Neural cell (in vitro differentiated cells): ENCODE measurements around the gene SLC10A1. TPM values are rescaled to one million over a fixed set of nuclear protein-coding genes. Genes with fewer than 3 reads are reported as not detected.

Source experiments
- H2AFZ ChIP-seq: fragments of 200-600, 300-800 bp; sonication (generic), shearing (Covaris generic); 2 replicates; pipeline ENCODE4 v1.6.0; 2014; ENCODE audit warnings: low read depth, mild to moderate bottlenecking, antibody characterized with exemption, low read length, moderate library complexity
- H3F3A ChIP-seq: fragments of 200-600 bp; shearing (Covaris generic); 2 replicates; pipeline ENCODE4 v1.6.1; 2016; ENCODE audit warnings: mild to moderate bottlenecking, moderate library complexity, mixed read lengths, antibody characterized with exemption, low read length; ENCODE audit not compliant: insufficient read depth, poor library complexity, severe bottlenecking
- H3K27ac ChIP-seq: fragments of 200-600, 300-800 bp; sonication (generic), shearing (Covaris generic); 2 replicates; pipeline ENCODE4 v1.5.1; 2014; ENCODE audit warnings: mild to moderate bottlenecking, low read length, moderate library complexity
- H3K27me3 ChIP-seq: fragments of 300-800, 200-600 bp; sonication (generic), shearing (Covaris generic); 2 replicates; pipeline ENCODE4 v1.6.0; 2014; ENCODE audit warnings: mild to moderate bottlenecking, low read depth, low read length, moderate library complexity; ENCODE audit not compliant: insufficient read depth
- H3K36me3 ChIP-seq: fragments of 300-800, 200-600 bp; sonication (generic), shearing (Covaris generic); 2 replicates; pipeline ENCODE4 v1.5.1; 2014; ENCODE audit warnings: mild to moderate bottlenecking, antibody characterized with exemption, low read length, moderate library complexity; ENCODE audit not compliant: insufficient read depth
- H3K4me2 ChIP-seq: fragments of 300-800, 200-600 bp; sonication (generic), shearing (Covaris generic); 2 replicates; pipeline ENCODE4 v1.6.0; 2014; ENCODE audit warnings: mild to moderate bottlenecking, low read length
- H3K4me3 ChIP-seq: fragments of 300-800, 200-600 bp; sonication (generic), shearing (Covaris generic); 2 replicates; pipeline ENCODE4 v1.5.1; 2014; ENCODE audit warnings: mild to moderate bottlenecking, low read length, moderate library complexity
- H3K79me2 ChIP-seq: fragments of 200-600 bp; shearing (Covaris generic); replicated peaks from 2 replicates; pipeline ENCODE4 v1.6.0; 2014; ENCODE audit warnings: mild to moderate bottlenecking, low read length, moderate library complexity; ENCODE audit not compliant: insufficient read depth
- H3K9ac ChIP-seq: fragments of 300-800, 200-600 bp; sonication (generic), shearing (Covaris generic); 2 replicates; pipeline ENCODE4 v1.6.1; 2016; ENCODE audit warnings: mild to moderate bottlenecking, low read length, mixed read lengths
- H3K9me2 ChIP-seq: fragments of 200-600 bp; shearing (Covaris generic); 2 replicates; pipeline ENCODE4 v1.6.1; 2016; ENCODE audit warnings: mild to moderate bottlenecking, low read length, mixed read lengths; ENCODE audit not compliant: insufficient read depth
- H3K9me3 ChIP-seq: fragments of 200-600, 300-800 bp; sonication (generic), shearing (Covaris generic); 2 replicates; pipeline ENCODE4 v1.6.1; 2016; ENCODE audit warnings: mild to moderate bottlenecking, mixed run types, low read length, moderate library complexity, mixed read lengths
- H4K20me1 ChIP-seq: fragments of 200-600 bp; shearing (Covaris generic); 2 replicates; pipeline ENCODE4 v1.6.1; 2016; ENCODE audit warnings: mild to moderate bottlenecking, mixed run types; ENCODE audit not compliant: insufficient read depth
- EP300 ChIP-seq: fragments of 450-650 bp; conservative IDR thresholded peaks from 2 replicates; pipeline ENCODE4 v1.6.1; 2014; ENCODE audit warnings: antibody characterized with exemption, mild to moderate bottlenecking, moderate library complexity; ENCODE audit not compliant: poor library complexity, severe bottlenecking
- EZH2 ChIP-seq: fragments of 200-600, 300-800 bp; shearing (Covaris generic), sonication (generic); IDR thresholded peaks from 2 replicates; pipeline ENCODE4 v1.6.1; 2014; ENCODE audit warnings: antibody characterized with exemption, low read length, borderline replicate concordance, mild to moderate bottlenecking; ENCODE audit not compliant: insufficient read depth, poor library complexity, severe bottlenecking
- MXI1 ChIP-seq: fragments of 450-650 bp; conservative IDR thresholded peaks from 2 replicates; pipeline ENCODE4 v1.6.1; 2014; ENCODE audit warnings: antibody characterized with exemption, mild to moderate bottlenecking; ENCODE audit not compliant: poor library complexity, severe bottlenecking
- POLR2AphosphoS5 ChIP-seq: IDR thresholded peaks from 2 replicates; pipeline ENCODE4 v1.6.1; 2012
- RAD21 ChIP-seq: fragments of 450-650 bp; conservative IDR thresholded peaks from 2 replicates; pipeline ENCODE4 v1.6.1; 2014; ENCODE audit warnings: antibody characterized with exemption, mild to moderate bottlenecking, moderate library complexity
- SMC3 ChIP-seq: fragments of 450-650 bp; conservative IDR thresholded peaks from 2 replicates; pipeline ENCODE4 v1.6.1; 2014; ENCODE audit warnings: antibody characterized with exemption, mild to moderate bottlenecking, moderate library complexity; ENCODE audit not compliant: poor library complexity
- TAF1 ChIP-seq: IDR thresholded peaks from 2 replicates; pipeline ENCODE4 v1.6.1; 2012; ENCODE audit warnings: low read depth
- polyA plus RNA-seq: library from polyadenylated mRNA; depleted of rRNA; stranded (reverse); fragments of >200 nt; gene quantifications from 2 replicates; pipeline ENCODE4 v1.2.3, GENCODE V29; 2014
- TF ChIP-seq, protein P1 (sequence below): IDR thresholded peaks from 2 replicates; pipeline ENCODE4 v1.6.1; 2012; ENCODE audit warnings: borderline replicate concordance
- TF ChIP-seq, protein P2 (sequence below): fragments of 450-650 bp; IDR thresholded peaks from 2 replicates; pipeline ENCODE4 v1.5.1; 2014; ENCODE audit warnings: antibody characterized with exemption, mild to moderate bottlenecking, moderate library complexity; ENCODE audit not compliant: poor library complexity, severe bottlenecking

The SLC10A1 gene
- polyA plus RNA-seq, 1 donor from 2014 or later: not detected

DNA sequence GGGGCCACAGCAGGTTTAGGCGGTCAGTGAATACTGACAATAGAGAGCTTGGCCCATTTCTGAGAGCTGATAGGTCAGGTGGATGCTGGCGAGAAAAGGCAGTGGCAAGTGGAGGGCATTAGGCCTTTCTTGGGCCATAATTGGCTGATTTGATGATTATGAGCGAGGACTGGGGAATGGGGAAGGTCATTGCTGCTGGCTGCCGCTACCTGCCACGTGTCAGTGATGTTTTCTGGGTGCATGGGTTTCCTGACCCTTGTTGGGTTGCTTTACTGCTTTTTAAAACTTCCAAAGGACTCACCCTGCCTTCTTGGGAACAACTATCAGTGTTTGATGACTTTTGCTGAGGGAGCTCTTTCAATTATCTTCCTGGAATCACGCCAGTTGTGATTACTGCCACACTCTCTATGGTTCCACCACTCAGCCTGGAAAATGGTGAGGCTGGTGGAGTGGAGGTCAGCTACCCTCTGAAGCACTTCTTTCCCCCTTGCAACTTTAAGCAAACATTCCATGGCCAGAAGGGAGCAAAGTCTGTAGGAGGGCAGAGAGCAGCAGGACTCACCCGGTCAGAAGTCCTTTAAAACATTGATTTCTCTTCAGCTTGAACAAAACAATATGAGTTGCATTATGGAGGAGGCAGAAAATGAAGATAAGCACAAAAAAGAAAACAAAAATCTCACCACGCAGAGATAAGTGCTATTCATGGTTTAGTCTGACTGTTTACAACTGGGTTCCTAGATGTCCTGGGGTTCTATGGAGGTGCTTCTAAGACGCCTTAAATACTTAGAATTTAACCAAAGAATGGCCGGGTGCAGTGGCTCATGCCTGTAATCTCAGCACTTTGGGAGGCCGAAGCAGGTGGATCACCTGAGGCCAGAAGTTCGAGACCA, 12.1 kb upstream of the SLC10A1 start:
- Histone ChIP-seq H2AFZ (no peak overlapping the region), H3K27ac (no peak overlapping the region), H3K9ac (no peak overlapping the region), H3K9me3 (peaks cover 4% of the 10 kb centered on the region), H3K36me3 (no peaks in the 10 kb centered on the region), H3K9me2 (no peaks in the 10 kb centered on the region), H3K4me2 (no peak overlapping the region), H4K20me1 (no peaks in the 10 kb centered on the region), H3K79me2 (no peaks in the 10 kb centered on the region), H3K4me3 (no peak overlapping the region), H3F3A (no peaks in the 10 kb centered on the region), H3K27me3 (no peaks in the 10 kb centered on the region)
- TF ChIP-seq, protein P1, sequence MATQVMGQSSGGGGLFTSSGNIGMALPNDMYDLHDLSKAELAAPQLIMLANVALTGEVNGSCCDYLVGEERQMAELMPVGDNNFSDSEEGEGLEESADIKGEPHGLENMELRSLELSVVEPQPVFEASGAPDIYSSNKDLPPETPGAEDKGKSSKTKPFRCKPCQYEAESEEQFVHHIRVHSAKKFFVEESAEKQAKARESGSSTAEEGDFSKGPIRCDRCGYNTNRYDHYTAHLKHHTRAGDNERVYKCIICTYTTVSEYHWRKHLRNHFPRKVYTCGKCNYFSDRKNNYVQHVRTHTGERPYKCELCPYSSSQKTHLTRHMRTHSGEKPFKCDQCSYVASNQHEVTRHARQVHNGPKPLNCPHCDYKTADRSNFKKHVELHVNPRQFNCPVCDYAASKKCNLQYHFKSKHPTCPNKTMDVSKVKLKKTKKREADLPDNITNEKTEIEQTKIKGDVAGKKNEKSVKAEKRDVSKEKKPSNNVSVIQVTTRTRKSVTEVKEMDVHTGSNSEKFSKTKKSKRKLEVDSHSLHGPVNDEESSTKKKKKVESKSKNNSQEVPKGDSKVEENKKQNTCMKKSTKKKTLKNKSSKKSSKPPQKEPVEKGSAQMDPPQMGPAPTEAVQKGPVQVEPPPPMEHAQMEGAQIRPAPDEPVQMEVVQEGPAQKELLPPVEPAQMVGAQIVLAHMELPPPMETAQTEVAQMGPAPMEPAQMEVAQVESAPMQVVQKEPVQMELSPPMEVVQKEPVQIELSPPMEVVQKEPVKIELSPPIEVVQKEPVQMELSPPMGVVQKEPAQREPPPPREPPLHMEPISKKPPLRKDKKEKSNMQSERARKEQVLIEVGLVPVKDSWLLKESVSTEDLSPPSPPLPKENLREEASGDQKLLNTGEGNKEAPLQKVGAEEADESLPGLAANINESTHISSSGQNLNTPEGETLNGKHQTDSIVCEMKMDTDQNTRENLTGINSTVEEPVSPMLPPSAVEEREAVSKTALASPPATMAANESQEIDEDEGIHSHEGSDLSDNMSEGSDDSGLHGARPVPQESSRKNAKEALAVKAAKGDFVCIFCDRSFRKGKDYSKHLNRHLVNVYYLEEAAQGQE: no peak
- TF ChIP-seq POLR2AphosphoS5 (no peak), MXI1 (no peak), RAD21 (no peak), EP300 (no peak), SMC3 (no peak), EZH2 (no peak), TAF1 (no peak)
- TF ChIP-seq, protein P2, sequence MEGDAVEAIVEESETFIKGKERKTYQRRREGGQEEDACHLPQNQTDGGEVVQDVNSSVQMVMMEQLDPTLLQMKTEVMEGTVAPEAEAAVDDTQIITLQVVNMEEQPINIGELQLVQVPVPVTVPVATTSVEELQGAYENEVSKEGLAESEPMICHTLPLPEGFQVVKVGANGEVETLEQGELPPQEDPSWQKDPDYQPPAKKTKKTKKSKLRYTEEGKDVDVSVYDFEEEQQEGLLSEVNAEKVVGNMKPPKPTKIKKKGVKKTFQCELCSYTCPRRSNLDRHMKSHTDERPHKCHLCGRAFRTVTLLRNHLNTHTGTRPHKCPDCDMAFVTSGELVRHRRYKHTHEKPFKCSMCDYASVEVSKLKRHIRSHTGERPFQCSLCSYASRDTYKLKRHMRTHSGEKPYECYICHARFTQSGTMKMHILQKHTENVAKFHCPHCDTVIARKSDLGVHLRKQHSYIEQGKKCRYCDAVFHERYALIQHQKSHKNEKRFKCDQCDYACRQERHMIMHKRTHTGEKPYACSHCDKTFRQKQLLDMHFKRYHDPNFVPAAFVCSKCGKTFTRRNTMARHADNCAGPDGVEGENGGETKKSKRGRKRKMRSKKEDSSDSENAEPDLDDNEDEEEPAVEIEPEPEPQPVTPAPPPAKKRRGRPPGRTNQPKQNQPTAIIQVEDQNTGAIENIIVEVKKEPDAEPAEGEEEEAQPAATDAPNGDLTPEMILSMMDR: no peak

DNA sequence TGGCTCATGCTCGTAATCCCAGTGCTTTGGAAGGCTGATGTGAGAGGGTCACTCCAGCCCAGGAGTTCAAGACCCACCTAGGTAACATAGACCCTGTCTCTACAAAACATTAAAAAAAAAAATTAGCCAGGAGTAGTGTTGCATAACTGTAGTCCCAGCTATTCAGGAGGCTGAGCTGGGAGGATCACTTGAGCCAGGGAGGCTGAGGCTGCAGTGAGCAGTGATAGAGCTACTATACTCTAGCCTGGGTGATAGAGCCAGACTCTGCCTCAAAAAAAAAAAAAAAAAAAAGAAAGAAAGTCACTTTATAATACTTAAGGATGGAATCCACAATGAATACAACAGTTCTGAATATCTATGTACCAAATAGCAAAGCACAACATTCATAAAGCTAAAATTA, 10.2 kb upstream of the SLC10A1 start:
- no peak overlapping the region for H3K9ac ChIP-seq
- TF ChIP-seq SMC3 (no peak), RAD21 (no peak), EP300 (no peak), MXI1 (no peak), EZH2 (no peak), POLR2AphosphoS5 (no peak), TAF1 (no peak)
- TF ChIP-seq, protein P1: no peak
- TF ChIP-seq, protein P2: no peak
- no peak overlapping the region for H3K4me2 ChIP-seq

More for the DNA sequence above, 10.2 kb upstream of the SLC10A1 start:
- Histone ChIP-seq H3F3A (no peaks in the 10 kb centered on the region), H4K20me1 (no peaks in the 10 kb centered on the region), H3K9me3 (peaks cover 4% of the 10 kb centered on the region), H3K9me2 (no peaks in the 10 kb centered on the region), H3K27me3 (no peaks in the 10 kb centered on the region), H3K79me2 (no peaks in the 10 kb centered on the region), H2AFZ (no peak overlapping the region), H3K36me3 (no peaks in the 10 kb centered on the region), H3K4me3 (no peak overlapping the region), H3K27ac (no peak overlapping the region)
